ENCODE data around the gene RNF40. TPM values are rescaled to one million over a fixed set of nuclear protein-coding genes. Genes with fewer than 3 reads are reported as not detected.
A peak's percentile ranks its signal among the peaks of the same experiment; 100 is the strongest.

Gene RNF40
- total and polyA plus RNA-seq, 2 experiments from 2014 or later = 70.4 to 75.3 TPM

- no peaks in the 10 kb centered on the region for H3K27me3 ChIP-seq
- H3K9me2 ChIP-seq (replicated peaks; ENCODE audit: insufficient read depth) = no peaks in the 10 kb centered on the region
- H3K36me3 ChIP-seq (replicated peaks; ENCODE audit: insufficient read depth, low read depth) = no peaks in the 10 kb centered on the region
- no peak for TF ChIP-seq CTCF (IDR thresholded peaks at IDR 0.05; ENCODE audit: poor library complexity)
- no peak for TF ChIP-seq EZH2 (IDR thresholded peaks at IDR 0.05; ENCODE audit: borderline replicate concordance)
- TF ChIP-seq EZH2phosphoT487 (IDR thresholded peaks at IDR 0.05; ENCODE audit: low read depth, severe bottlenecking, unreplicated experiment) = no peak
- H3K4me1 ChIP-seq (ENCODE audit: insufficient read depth) = peaks cover 4% of the 10 kb centered on the region
- 52% methylated on average over 3 of the region's 3 CpGs for WGBS (ENCODE audit: low lambda C conversion rate, missing lambda C conversion rate)
- H4K20me1 ChIP-seq (ENCODE audit: insufficient read depth, poor library complexity, severe bottlenecking) = no peaks in the 10 kb centered on the region
- DNase-seq (ENCODE audit: low spot score) = peak; percentile 39
- H3K79me2 ChIP-seq = peaks cover 19% of the 10 kb centered on the region
- H3K4me2 ChIP-seq = peak overlapping the region; percentile 72
- H2AFZ ChIP-seq = no peak overlapping the region
- no peaks in the 10 kb centered on the region for H3K9me3 ChIP-seq (ENCODE audit: low read depth)
- H3K27ac ChIP-seq = peak overlapping the region; percentile 68
- no peak overlapping the region for H3K4me3 ChIP-seq
Observed at GRCh38 chr16:30747331-30747730, 14.8 kb upstream of the RNF40 start.

GRCh38 chr16:30747799-30748633 lies 14.1 kb upstream of the RNF40 start, which contains the start of gene PHKG2:
Gene PHKG2 (plus strand): TSS chr16:30748425. CDS start chr16:30748821, 396 bp downstream.
- peak; percentile 100 for DNase-seq (ENCODE audit: low spot score)
- H3K36me3 ChIP-seq (replicated peaks; ENCODE audit: insufficient read depth, low read depth) = no peaks in the 10 kb centered on the region
- H3K4me2 ChIP-seq = peak within 1 kb of the TSS; percentile 72
- H3K79me2 ChIP-seq = peaks cover 17% of the 10 kb centered on the region
- peak within 1 kb of the TSS; percentile 35 for H3K4me3 ChIP-seq
- no peaks in the 10 kb centered on the region for H3K9me3 ChIP-seq (ENCODE audit: low read depth)
- TF ChIP-seq EZH2phosphoT487 (IDR thresholded peaks at IDR 0.05; ENCODE audit: low read depth, severe bottlenecking, unreplicated experiment) (no peak), EZH2 (IDR thresholded peaks at IDR 0.05; ENCODE audit: borderline replicate concordance) (no peak), CTCF (IDR thresholded peaks at IDR 0.05; ENCODE audit: poor library complexity) (no peak)
- no peak within 1 kb of the TSS for H2AFZ ChIP-seq
- WGBS (ENCODE audit: low lambda C conversion rate, missing lambda C conversion rate) = 12% methylated on average over 42 of the region's 60 CpGs
- H3K4me1 ChIP-seq (ENCODE audit: insufficient read depth) = peaks cover 4% of the 10 kb centered on the region
- no peaks in the 10 kb centered on the region for H3K9me2 ChIP-seq (replicated peaks; ENCODE audit: insufficient read depth)
- no peaks in the 10 kb centered on the region for H3K27me3 ChIP-seq
- peak within 1 kb of the TSS; percentile 68 for H3K27ac ChIP-seq
- no peaks in the 10 kb centered on the region for H4K20me1 ChIP-seq (ENCODE audit: insufficient read depth, poor library complexity, severe bottlenecking)

GRCh38 chr16:30748634-30749445 lies 13.3 kb upstream of the RNF40 start:
- Histone ChIP-seq H3K36me3 (replicated peaks; ENCODE audit: insufficient read depth, low read depth) (no peaks in the 10 kb centered on the region), H3K27ac (peak overlapping the region; percentile 20), H3K4me3 (peak overlapping the region; percentile 35), H3K9me2 (replicated peaks; ENCODE audit: insufficient read depth) (no peaks in the 10 kb centered on the region), H2AFZ (no peak overlapping the region), H3K27me3 (no peaks in the 10 kb centered on the region), H3K4me2 (peak overlapping the region; percentile 72), H3K9me3 (ENCODE audit: low read depth) (no peaks in the 10 kb centered on the region), H3K4me1 (ENCODE audit: insufficient read depth) (peaks cover 4% of the 10 kb centered on the region), H3K79me2 (peaks cover 17% of the 10 kb centered on the region), H4K20me1 (ENCODE audit: insufficient read depth, poor library complexity, severe bottlenecking) (no peaks in the 10 kb centered on the region)
- whole genome bisulfite sequencing (ENCODE audit: low lambda C conversion rate, missing lambda C conversion rate) = 23% methylated on average over 22 of the region's 36 CpGs
- TF ChIP-seq EZH2phosphoT487 (IDR thresholded peaks at IDR 0.05; ENCODE audit: low read depth, severe bottlenecking, unreplicated experiment) = no peak
- no peak for TF ChIP-seq CTCF (IDR thresholded peaks at IDR 0.05; ENCODE audit: poor library complexity)
- TF ChIP-seq EZH2 (IDR thresholded peaks at IDR 0.05; ENCODE audit: borderline replicate concordance) = no peak
- DNase-seq (ENCODE audit: low spot score) = peak; percentile 69
